Progenitor cell of endocrine pancreas (in vitro differentiated cells): ENCODE results near the gene WRAP73. TPM values are rescaled to one million over a fixed set of nuclear protein-coding genes. Genes with fewer than 3 reads are reported as not detected.
"Not testable (repeated sequence)": the region's sequence is repeated elsewhere in the genome, so short reads cannot be mapped to it uniquely, and the experiment has no call there.

Experiments used
- DNase-seq: peaks from one replicate; pipeline ENCODE4 v3.0.0; 2021; ENCODE audit warnings: low spot score; ENCODE audit not compliant: unreplicated experiment
- H3K27ac Mint-ChIP-seq: 2 replicates; pipeline ENCODE4 v1.8.0; 2021; ENCODE audit warnings: mild to moderate bottlenecking, moderate library complexity, mixed read lengths
- H3K27me3 Mint-ChIP-seq: 2 replicates; pipeline ENCODE4 v1.8.0; 2021; ENCODE audit warnings: mixed read lengths
- H3K36me3 Mint-ChIP-seq: 2 replicates; pipeline ENCODE4 v1.8.0; 2022; ENCODE audit warnings: mixed read lengths; ENCODE audit not compliant: insufficient read depth
- H3K4me1 Mint-ChIP-seq: 2 replicates; pipeline ENCODE4 v1.8.0; 2021; ENCODE audit warnings: low read depth, mixed read lengths
- H3K4me3 Mint-ChIP-seq: 2 replicates; pipeline ENCODE4 v1.8.0; 2021; ENCODE audit warnings: low read depth, mild to moderate bottlenecking, moderate library complexity, mixed read lengths
- H3K9me3 Mint-ChIP-seq: 2 replicates; pipeline ENCODE4 v1.8.0; 2021; ENCODE audit warnings: low read depth, mixed read lengths
- CTCF ChIP-seq: fragments of 200-600 bp; sonication (generic); IDR thresholded peaks from one replicate; pipeline ENCODE4 v1.5.0; 2021; ENCODE audit warnings: antibody characterized with exemption, mild to moderate bottlenecking; ENCODE audit not compliant: unreplicated experiment
- total RNA-seq: library from RNA; stranded (reverse); gene quantifications from 2 replicates; pipeline ENCODE4 v1.2.1, GENCODE V29; 2021

Gene WRAP73
- total RNA-seq, 1 donor from 2014 or later, result 28.1 TPM

- H3K4me1 Mint-ChIP-seq, result peaks cover 13% of the 10 kb centered on the region
- no peak for TF ChIP-seq CTCF
- peak; percentile 99 for DNase-seq
- H3K36me3 Mint-ChIP-seq, result peaks cover 2% of the 10 kb centered on the region
- peak within 1 kb of the TSS; percentile 92 for H3K27ac Mint-ChIP-seq
- H3K27me3 Mint-ChIP-seq, result peaks cover 17% of the 10 kb centered on the region
- no peaks in the 10 kb centered on the region for H3K9me3 Mint-ChIP-seq
- H3K4me3 Mint-ChIP-seq, result peak within 1 kb of the TSS; percentile 89
Measured at GRCh38 chr1:3624200-3625136, 25.4 kb downstream of the WRAP73 start, which contains the start of gene TPRG1L. Gene TPRG1L (plus strand): TSS chr1:3625015. CDS start chr1:3625073, 58 bp downstream.

DNA sequence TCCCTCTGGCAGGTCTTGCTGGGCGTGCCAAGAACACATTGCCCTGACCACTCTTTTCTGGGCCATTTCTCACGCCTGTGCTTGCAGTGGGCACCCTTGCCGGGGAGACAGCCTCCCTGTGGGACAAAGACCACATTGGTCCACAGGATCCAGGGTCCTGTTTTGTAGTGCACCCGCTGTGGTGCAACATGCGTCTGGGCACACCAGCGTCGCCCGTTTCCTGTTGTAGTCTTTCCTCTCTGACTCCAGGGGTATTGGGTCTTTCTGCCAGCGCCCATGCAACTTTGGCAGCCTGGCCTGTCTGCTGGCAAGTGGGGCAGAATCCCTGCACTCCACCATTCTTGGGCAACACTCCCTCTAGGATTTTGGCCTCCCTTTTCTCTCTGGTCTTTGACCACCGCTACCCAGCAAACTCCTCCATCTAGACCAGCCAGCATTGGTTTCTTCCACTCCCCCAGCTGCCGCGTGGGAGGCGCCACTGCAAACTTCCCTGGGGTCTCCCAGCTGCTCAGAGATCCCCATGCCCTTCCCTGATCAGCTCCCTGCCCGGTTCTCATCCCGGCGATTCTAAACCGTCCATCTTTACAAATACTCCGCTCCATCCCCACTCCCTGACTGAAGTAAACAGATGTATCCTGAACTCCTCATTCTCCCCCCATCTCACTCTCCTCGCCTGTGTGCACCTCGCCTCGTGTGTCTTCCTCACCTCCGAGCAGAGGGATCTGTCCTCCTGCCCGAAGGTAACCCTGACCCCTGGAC lies 26.3 kb downstream of the WRAP73 start:
- H3K4me1 Mint-ChIP-seq, result peaks cover 13% of the 10 kb centered on the region
- H3K27me3 Mint-ChIP-seq, result peaks cover 17% of the 10 kb centered on the region
- H3K27ac Mint-ChIP-seq, result peak overlapping the region; percentile 46
- peaks cover 2% of the 10 kb centered on the region for H3K36me3 Mint-ChIP-seq
- no peaks in the 10 kb centered on the region for H3K9me3 Mint-ChIP-seq
- TF ChIP-seq CTCF, result no peak
- no peak for DNase-seq
- peak overlapping the region; percentile 89 for H3K4me3 Mint-ChIP-seq

DNA sequence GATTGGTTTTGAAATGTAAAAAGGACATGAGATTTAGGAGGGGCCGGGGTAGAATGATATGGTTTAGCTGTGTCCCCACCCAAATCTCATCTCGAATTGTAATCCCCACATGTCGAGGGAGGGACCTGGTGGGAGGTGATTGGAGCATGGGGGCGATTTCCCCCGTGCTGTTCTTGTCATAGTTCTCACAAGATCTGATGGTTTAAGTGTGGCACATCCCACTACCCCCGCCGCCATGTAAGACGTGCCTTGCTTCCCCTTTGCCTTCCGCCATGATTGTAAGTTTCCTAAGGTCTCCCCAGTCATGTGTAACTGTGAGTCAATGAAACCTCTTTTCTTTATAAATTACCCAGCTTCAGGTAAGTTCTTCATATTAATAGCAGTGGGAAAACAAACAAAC lies 27.8 kb downstream of the WRAP73 start:
- not testable (repeated sequence) for H3K27ac Mint-ChIP-seq, H3K4me3 Mint-ChIP-seq, DNase-seq, H3K36me3 Mint-ChIP-seq, H3K9me3 Mint-ChIP-seq
- Mint-ChIP-seq H3K4me1 (peaks cover 13% of the 10 kb centered on the region), H3K27me3 (peaks cover 17% of the 10 kb centered on the region)

DNA sequence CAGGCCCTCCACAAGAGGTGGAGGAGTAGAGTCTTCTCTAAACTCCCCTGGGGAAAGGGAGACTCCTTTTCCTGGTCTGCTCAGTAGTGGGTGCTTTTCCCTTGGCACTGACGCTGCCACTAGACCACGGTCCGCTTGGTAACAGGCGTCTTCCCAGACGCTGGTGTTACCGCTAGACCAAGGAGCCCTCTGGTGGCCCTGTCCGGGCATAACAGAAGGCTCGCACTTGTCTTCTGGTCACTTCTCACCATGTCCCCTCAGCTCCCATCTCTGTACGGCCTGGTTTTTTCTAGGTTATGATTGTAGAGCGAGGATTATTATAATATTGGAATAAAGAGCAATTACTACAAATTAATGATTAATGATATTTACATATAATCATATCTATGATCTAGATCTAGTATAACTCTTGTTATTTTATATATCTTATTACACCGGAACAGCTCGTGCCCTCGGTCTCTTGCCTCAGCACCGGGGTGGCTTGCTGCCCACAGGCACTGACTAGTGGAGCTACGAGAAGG lies 28.7 kb downstream of the WRAP73 start:
- H3K4me1 Mint-ChIP-seq, result peaks cover 12% of the 10 kb centered on the region
- peaks cover 17% of the 10 kb centered on the region for H3K27me3 Mint-ChIP-seq
- H3K27ac Mint-ChIP-seq, H3K36me3 Mint-ChIP-seq, H3K4me3 Mint-ChIP-seq, DNase-seq, H3K9me3 Mint-ChIP-seq: not testable (repeated sequence)
- TF ChIP-seq CTCF, result peak; percentile 63

- H3K27ac Mint-ChIP-seq, result no peak overlapping the region
Measured at GRCh38 chr1:3620708-3621107, 29.2 kb downstream of the WRAP73 start.

More at GRCh38 chr1:3620708-3621107, 29.2 kb downstream of the WRAP73 start:
- Mint-ChIP-seq H3K36me3 (no peaks in the 10 kb centered on the region), H3K9me3 (no peaks in the 10 kb centered on the region), H3K4me3 (no peak overlapping the region), H3K4me1 (peaks cover 9% of the 10 kb centered on the region), H3K27me3 (peaks cover 17% of the 10 kb centered on the region)
- TF ChIP-seq CTCF, result no peak
- DNase-seq, result no peak
